H54 (cell line): ENCODE measurements around the gene NUTM2G.
"Not testable (repeated sequence)": the region's sequence is repeated elsewhere in the genome, so short reads cannot be mapped to it uniquely, and the experiment has no call there.

Experiments
- DNase-seq: peaks from one replicate; pipeline ENCODE4 v3.0.0; 2011; ENCODE audit warnings: low spot score, mixed read lengths; ENCODE audit not compliant: insufficient read length
- FAIRE-seq: peaks from 3 replicates; lab custom pipeline; 2011; peaks lifted over from hg19 to GRCh38; lab: Jason Lieb, UNC
- POLR2A ChIP-seq: IDR thresholded peaks from 2 replicates; pipeline ENCODE4 v1.6.1; 2011; ENCODE audit warnings: low read depth, mild to moderate bottlenecking, low read length

NUTM2G gene, protein sequence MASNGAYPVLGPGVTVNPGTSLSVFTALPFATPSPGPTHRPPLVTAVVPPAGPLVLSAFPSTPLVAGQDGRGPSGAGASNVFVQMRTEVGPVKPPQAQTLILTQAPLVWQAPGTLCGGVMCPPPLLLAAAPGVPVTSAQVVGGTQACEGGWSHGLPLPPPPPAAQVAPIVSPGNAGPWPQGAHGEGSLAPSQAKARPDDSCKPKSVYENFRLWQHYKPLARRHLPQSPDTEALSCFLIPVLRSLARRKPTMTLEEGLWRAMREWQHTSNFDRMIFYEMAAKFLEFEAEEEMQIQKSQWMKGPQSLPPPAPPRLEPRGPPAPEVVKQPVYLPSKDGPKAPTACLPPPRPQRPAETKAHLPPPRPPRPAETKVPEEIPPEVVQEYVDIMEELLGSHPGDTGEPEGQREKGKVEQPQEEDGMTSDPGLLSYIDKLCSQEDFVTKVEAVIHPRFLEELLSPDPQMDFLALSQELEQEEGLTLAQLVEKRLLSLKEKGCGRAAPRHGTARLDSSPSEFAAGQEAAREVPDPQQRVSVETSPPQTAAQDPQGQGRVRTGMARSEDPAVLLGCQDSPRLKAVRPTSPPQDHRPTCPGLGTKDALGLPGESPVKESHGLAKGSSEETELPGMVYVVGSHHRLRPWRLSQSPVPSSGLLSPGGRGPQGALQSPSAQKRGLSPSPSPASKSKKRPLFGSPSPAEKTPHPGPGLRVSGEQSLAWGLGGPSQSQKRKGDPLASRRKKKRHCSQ

DNA sequence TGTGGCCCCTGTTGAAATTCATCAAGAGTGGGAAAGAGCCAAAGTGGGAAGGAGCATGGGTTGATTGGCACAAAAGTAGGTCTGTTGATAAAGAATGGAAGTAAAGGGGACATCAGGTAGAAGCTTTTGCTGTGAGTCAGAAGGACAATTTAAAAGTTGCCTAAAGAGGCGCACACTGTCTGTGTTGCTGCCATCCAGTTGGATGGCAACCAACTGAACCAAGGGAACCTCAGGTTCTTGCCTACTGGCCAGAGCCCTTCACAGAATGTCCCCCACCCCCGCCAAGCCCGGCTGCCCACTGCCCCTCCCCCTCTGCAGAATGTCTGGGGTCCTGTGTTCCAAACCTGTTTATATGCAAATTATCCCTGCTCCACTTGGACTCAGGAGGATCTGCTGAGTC, at the start of gene NUTM2G:
Gene NUTM2G (plus strand): TSS at position 301 of the 400 bp plus-strand sequence. CDS start 182 bp downstream, outside the sequence.
- not testable (repeated sequence) for DNase-seq, FAIRE-seq

DNA sequence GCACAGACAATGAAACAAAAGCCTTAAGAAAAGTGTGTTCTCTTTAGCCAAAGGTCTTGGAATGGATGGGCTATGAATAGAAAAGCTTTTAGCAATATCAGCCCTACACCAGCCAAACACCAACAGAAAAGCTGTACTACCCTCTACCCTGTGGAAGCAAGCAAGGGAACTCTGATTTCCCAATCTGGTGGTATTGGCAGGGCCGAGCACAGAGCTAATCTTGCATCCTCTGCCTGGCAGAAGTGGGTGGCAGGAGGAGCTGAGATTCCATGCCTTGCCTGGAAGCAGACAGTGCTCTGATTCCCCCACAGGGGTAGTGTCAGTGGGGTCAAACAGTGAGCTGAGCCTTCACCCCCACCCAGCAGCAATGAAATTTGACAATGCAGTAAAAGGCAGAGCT, 44.7 kb upstream of the NUTM2G start:
- DNase-seq = no peak
- TF ChIP-seq POLR2A = no peak
- FAIRE-seq = no peak

DNA sequence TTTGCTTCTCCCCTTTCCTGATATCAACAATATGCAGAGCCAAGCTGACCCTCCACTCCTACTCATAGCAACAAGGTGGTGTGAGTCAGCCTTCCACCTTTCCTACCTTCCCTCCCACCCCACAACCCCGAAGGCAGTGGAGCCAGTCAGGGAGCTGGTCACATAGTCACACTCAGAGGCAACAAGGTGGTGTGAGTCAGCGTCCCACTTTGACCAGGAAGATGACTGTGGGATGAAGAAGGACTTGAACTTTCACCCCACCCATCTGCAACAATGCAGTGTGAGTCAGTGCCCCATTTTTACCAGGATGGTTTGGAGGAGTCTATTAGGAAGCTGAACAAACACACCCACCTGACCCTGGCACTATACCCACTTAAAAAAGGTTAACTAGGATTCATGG, 44.2 kb upstream of the NUTM2G start:
- DNase-seq (peak; percentile 100), FAIRE-seq (peak; percentile 100)
- no peak for TF ChIP-seq POLR2A

DNA sequence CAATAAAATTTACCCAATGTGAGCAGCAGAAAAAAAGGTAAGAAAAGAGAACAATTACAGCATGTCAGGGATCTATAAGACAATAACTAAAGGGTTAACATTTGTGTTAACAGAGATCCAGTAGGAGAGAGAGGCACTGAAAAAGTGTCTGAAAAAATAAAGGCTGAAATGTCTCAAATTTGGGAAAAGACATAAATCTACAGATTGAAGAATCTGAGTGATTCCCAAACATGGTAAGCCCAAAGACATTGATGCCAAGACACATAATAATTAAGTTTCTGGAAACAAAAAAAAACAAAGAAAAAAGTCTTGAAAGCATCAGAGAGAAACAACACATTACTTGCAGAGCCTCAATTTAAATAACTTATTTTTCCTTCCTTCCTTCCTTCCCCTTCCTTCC, 43.2 kb upstream of the NUTM2G start:
- peak; percentile 84 for FAIRE-seq
- DNase-seq = no peak
- no peak for TF ChIP-seq POLR2A

DNA sequence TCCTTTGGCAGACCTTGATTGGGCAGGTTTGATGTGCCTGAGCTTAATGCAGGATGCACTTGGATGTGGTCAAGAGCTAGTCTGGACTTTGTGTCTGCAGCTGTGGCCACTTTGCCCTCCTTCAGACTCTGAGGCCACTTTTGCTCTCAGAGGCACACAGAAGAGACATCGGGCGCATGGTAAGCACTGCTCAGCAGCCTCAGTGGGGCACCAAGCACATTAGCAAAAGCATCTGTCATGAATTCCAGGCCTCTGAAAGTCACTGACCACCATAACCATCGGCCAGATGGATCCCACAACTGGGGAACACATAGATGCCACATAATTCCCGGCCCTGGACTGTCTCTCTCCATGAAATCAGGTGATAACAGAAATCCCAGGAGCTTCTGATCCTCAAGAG, 40.1 kb upstream of the NUTM2G start:
- no peak for DNase-seq
- no peak for TF ChIP-seq POLR2A
- no peak for FAIRE-seq

DNA sequence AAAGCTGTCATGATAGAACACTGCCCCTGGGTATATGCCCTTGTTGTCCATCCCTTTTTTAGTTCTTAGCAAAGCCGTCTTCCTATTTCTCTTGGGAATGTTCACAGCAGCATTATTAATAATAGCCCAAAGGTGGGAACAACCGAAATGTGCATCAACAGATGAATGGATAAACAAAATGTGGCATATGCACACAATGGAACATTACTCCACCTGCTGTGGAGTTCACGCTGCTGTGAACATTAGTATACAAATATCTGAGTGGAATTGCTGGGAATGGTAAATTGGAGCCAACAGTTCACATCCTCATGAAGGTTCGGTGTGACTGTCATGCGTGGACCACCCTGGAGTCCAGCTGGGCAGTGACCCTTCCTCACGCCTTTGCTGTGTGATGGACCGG, 36.5 kb upstream of the NUTM2G start:
- DNase-seq (no peak), FAIRE-seq (no peak)
- no peak for TF ChIP-seq POLR2A

DNA sequence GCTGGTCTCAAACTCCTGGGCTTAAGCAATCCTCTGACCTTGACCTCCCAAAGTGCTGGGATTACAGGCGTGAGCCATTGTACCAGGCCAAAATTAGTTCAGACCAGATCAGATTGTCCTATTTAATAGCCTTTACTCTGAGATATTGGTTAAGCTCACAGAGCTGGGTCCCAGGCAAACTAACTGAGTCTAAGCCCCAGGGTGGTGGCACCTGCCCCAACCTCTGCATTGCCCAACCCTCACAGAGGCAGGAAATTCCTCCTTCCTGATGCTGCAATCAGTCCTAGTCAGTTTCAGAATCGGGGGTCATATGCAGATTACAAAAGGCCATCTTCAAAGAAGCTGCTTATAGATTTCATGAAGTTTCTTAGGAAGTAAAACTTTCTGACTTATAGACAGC, 28.6 kb upstream of the NUTM2G start:
- not testable (repeated sequence) for DNase-seq, FAIRE-seq

DNA sequence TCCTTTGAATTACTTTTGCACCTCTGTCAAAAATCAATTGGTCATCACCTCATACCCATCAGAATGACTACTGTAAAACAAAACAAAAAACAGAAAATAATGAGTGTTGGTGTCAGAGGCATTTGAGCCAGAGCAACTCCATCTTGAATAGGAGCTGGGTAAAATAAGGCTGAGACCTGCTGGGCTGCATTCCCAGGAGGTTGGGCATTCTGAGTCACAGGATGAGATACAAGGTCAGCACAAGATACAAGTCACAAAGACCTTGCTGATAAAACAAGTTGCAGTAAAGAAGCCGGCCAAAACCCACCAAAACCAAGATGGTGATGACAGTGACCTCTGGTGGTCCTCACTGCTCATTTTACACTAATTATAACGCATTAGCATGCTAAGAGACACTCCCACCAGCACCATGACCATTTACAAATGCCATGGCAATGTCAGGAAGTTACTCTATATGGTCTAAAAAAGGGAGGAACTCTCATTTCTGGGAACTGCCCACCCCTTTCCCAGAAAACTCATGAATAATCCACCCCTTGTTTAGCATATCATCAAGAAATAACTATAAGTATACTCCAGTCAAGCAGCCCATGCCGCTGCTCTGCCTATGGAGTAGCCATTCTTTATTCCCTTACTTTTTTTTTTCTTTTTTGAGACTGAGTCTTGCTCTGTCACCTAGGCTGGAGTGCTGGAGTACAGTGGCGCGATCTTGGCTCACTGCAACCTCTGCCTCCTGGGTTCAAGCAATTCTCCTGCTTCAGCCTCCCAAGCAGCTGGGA, 23.5 kb upstream of the NUTM2G start:
- not testable (repeated sequence) for DNase-seq

DNA sequence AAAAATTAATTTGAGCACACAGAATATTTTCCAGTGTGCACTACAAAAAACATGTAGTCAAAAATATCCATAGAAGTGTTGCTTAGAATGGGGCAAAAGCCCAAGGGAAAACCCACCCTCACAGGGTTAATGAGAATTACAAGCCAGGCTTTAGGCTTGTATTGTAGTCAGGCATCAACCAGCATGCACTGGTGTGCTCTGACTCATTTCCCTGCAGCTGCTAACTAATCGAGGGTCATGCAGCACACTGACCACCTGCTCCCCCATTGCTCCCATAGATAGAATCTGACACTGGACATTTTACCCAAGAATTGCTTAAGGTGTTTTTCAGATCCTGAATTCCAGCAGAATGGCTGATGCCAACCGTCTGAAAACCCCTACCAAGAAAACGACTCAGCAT, 20.2 kb upstream of the NUTM2G start:
- FAIRE-seq = peak; percentile 87
- not testable (repeated sequence) for DNase-seq

More for the DNA sequence above, 23.5 kb upstream of the NUTM2G start:
- FAIRE-seq = peak; percentile 70

DNA sequence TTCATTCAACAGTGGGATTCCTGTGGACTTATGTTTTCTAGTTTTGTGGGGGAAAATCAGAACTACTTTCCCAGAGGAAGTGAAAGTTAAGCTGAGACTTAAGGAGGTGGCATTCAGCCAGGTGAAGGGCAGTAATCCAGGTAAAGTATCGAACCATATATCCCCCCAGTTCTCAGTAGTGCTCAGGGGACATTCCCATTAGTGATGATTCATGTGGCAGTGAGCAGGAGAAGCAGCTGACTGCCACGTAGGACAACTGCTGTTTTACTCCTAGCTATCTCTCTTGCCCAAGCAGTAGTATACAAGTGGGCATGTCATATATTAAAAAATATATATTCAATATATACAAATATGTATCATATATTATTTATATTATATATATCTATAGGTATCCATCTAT, 13.1 kb upstream of the NUTM2G start:
- FAIRE-seq = peak; percentile 68
- DNase-seq = not testable (repeated sequence)

DNA sequence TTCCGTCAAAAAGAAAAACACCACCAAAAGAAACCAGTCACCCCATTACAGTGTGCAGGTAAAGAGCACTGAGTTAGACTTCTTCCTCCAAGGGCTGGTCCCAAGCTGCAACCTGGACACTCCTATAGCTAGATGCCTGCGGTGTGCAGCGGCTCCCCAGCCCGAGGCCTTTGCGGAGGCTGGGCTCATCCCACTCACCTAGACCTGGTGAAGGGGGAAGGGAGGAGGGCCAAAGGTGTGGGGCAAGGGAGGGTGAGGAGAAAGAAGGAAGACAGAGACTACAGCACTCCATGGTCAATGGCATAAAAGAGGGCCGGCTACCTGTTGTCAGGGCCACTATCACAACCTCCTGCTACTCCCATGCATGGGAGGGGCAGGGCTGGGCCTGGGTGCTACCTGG, 12.1 kb upstream of the NUTM2G start:
- not testable (repeated sequence) for DNase-seq, FAIRE-seq

DNA sequence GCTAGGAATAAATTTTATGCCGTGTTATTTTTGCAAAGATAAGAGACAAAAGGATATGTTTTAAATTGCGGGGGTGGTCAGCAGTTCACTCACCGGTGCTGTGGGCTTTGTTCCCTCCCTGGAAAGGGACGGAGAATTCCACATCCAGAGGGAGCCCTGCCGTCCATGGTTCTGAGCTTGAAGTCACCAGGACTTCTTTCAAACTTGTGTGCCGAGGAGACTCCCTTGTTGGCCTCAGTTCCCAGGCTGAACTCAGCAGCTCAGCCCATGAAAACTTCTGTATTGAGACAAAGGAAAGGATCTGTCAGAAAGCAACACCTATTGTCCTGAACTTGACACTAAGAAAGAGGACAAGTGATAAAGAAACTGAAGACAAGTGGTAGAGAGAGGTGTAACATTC, 10.1 kb upstream of the NUTM2G start:
- not testable (repeated sequence) for DNase-seq, FAIRE-seq

DNA sequence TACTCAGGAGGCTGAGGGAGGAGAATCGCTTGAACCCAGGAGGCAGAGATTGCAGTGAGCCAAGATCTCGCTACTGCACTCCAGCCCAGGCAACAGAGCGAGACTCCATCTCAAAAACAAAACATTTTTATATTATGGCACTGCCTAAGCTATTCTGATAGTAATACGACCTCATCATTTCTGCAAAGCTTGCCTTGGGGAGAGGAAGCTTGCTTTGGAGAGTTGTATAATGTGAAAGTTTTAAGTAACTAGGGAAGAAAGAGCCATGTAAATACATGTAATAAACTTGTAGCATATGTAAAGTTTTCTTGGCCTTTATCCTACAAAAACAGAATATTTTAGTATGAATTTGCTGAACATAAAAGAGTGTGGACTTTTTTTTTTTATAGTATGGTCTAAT, 7.8 kb upstream of the NUTM2G start:
- not testable (repeated sequence) for FAIRE-seq, DNase-seq

DNA sequence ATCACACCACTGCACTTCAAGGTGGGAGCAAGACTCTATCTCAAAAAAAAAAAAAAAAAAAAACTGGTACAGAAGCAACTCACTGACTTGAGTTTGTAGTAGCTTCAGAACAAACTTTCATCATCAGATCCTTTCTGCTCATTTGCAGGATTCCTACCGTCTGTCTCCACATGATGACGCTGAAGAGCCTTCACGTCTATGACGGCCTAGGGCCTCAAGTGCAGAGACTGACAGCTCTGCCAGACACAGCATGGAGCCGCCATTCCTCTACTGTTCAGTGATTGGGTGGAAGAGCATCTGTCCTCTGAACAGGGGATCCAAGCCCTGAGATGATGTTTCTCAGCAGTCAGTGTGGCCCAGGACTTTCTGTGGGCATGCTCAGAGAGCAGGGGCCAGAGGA, 3.1 kb upstream of the NUTM2G start:
- DNase-seq, FAIRE-seq: not testable (repeated sequence)

DNA sequence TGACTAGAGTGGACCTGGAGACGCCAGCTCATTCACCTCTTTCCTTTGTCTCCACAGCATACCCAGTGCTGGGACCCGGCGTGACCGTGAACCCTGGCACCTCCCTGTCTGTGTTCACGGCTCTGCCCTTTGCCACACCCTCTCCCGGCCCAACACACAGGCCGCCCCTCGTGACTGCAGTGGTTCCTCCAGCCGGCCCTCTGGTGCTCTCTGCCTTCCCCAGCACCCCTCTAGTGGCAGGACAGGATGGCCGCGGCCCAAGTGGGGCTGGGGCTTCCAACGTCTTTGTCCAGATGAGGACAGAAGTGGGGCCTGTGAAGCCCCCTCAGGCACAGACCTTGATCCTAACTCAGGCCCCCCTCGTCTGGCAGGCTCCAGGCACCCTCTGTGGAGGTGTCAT, 3.0 kb downstream of the NUTM2G start:
- FAIRE-seq, DNase-seq: not testable (repeated sequence)

DNA sequence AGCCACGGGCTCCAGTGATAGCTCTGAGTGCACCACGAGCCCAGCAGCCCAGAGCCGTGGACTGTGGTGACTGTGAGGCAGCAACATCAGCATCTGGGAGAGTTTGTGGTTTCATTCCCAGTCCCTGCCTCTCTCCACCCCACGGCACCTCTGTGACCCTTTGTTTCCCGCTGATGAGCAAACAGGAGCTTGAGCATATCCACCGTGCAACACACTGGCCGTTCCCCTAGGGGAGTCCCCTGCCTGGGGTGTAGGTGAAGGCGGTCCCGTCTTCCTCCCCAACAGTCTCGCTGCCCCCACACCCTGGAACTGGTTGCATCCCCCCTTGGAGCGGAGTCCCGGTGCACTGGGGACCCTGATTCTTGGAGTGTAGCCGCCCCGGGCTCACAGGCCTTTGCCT, 5.5 kb downstream of the NUTM2G start:
- DNase-seq = peak; percentile 8
- FAIRE-seq = not testable (repeated sequence)

DNA sequence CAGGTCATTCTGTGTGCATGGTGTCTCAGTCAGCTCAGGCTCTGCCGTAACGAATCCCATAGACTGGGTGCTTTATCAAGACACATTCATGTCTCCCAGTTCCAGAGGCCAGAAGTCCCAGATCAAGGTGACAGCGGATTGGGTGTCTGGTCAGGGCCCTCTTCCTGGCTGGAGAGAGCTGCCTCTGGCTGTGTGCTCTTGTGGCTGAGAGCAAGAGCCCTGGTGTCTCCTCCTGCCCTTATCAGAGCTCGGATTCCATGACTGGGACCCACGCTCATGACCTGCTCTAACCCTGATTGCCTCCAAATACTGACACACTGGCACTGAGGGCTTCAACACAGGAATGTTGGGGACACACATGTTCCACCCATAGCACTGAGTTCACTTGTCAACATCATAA, 6.1 kb downstream of the NUTM2G start:
- not testable (repeated sequence) for FAIRE-seq, DNase-seq

DNA sequence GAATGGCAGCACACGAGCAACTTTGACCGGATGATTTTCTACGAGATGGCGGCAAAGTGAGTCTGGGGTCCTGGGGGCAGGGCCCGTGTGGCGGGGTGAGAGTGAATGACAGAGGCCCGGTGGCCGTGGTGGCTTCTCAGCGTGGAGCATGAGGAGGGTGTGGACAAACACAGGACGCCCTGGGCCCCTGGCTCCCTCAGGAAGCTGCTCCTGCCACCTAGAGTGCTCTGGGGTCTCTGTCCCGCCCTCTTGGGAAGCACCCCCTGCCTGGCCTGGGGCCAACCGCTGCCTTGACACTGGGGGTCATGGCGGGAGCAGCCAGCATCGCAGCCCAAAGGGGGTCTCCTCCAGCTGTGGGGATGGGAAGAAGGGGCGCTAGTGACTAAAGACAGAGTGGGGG, 6.8 kb downstream of the NUTM2G start:
- DNase-seq, FAIRE-seq: not testable (repeated sequence)

DNA sequence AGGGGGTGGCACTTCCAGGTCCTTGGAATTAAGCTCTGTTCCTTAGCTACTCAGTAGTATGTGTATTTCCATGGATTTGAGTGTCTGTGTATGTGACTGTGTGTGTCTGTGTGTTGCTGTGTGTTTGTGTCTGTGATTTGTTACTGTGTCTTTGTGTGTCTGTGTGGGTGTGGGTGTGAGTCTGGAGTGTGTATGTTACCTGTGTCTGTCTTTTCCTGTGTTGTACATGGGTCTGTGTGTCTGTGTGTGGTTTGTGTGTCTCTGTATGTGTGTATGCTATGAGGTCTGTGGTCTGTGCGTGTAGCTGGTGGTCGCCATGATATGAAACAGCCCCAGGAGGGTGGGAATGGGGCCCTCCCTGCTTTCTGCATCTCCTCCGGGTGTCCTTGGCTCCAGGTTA, 8.8 kb downstream of the NUTM2G start:
- not testable (repeated sequence) for DNase-seq, FAIRE-seq
